ENCODE results near the gene LCOR.

LCOR gene

DNA sequence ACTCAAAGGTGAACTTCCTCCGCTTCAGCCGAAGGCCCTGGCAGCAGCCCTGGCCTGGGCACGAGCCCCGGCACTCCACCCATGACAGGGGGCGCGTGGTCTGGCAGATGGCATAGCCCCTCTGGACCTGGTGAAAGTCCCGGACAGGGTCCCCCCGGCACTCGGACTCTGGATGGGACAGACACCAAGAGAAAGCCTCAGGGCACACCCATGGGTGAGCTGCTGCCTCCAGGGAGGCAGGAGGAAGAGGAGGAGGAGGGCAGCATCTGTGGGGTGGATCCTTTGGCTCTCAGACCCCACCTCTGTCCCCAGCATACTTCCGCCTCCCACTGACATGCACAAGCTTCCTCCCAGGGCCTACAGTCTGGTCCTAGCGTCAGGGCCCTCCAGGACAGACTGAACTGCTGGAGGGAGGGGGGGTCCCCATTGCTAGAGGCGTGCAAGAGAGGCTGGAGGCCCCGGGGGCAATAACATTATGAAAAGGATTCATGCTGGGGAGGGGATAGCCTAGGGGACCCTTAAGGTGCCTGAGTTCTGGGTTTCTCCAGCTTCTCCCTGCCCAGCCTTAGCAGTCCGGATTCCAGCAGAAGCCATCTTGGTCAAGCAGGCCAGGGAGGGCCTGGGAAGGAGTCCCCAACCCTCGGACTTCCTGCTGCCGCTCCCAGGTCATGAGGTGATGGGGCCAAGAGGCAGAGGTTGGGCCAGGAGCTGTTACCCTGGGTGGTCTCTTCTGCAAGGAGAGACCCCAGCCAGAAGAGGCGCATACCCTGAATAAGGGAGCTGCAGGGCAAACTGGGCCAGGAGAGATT lies 169.3 kb downstream of the LCOR start:
- Mint-ChIP-seq H3K36me3 (peaks cover 6% of the 10 kb centered on the region in 2 donors), H3K4me1 (no peaks in the 10 kb centered on the region), H3K27ac (no peak overlapping the region), H3K27me3 (peaks cover 0 to 1% of the 10 kb centered on the region in 2 donors), H3K9me3 (peaks cover 4 to 6% of the 10 kb centered on the region in 2 donors), H3K4me3 (no peak overlapping the region)
- no peak for DNase-seq
- ATAC-seq (replicated peaks), result no peak

DNA sequence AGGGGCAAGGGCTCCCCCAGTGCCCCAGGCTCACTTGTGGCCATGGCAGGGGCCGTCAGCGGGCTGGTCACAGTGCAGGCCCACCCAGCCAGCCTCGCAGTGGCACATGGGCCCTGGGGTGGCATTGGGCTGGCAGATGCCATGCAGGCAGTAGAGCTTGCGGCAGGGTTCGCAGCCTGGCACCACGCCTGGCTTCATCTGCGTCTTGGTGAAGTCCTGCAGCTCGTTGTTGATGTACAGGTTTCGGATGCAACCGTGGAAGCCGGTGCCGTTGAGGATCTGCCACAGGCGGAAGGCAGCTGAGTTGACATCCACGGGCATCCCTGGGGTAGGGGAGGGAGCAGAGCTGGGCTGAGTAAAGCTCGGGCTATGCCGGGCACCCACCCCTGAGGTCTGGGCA lies 170.6 kb downstream of the LCOR start:
- DNase-seq, result no peak
- Mint-ChIP-seq H3K4me3 (no peak overlapping the region), H3K27ac (no peak overlapping the region), H3K9me3 (peaks cover 14 to 18% of the 10 kb centered on the region in 2 donors), H3K4me1 (no peaks in the 10 kb centered on the region), H3K36me3 (peaks cover 15 to 18% of the 10 kb centered on the region in 2 donors), H3K27me3 (peaks cover 0 to 6% of the 10 kb centered on the region in 2 donors)
- ATAC-seq (replicated peaks), result no peak

DNA sequence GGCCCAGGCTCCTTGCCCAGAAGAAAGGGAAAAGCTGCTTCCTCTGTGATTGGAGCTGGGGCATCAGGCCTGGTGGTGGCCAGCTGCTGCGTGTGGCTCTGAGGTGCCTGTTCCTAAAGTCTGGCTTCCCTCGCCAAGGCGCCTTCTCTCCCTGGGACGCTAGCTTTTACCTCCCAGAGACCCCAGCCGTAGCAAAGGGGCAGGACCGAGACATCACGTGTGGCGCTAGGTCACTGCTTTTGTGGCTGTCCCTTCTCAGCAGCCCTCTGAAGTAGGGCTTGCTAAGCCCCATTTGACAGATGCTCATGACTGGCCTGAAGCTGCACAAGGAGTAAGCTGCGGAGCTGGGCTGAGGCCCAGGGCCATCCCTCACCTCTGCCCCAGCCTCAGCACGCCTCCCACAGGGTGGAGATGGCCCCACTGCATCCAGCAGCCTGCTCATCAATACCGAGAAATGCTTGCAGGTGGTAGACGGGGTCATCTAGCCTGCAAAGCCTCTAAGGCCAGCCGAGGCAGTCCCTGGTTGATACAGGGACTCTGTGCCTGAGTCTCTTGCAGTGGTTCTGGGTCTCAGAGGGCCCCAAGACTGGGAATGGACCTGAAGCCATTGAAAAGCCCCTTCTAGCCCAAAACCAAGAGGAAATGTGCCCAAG lies 171.2 kb downstream of the LCOR start:
- ATAC-seq (replicated peaks) (no peak), DNase-seq (no peak)
- Mint-ChIP-seq H3K4me3 (no peak overlapping the region), H3K27ac (no peak overlapping the region), H3K4me1 (no peaks in the 10 kb centered on the region), H3K36me3 (peaks cover 15 to 21% of the 10 kb centered on the region in 2 donors), H3K27me3 (peaks cover 0 to 6% of the 10 kb centered on the region in 2 donors), H3K9me3 (peaks cover 17 to 20% of the 10 kb centered on the region in 2 donors)

DNA sequence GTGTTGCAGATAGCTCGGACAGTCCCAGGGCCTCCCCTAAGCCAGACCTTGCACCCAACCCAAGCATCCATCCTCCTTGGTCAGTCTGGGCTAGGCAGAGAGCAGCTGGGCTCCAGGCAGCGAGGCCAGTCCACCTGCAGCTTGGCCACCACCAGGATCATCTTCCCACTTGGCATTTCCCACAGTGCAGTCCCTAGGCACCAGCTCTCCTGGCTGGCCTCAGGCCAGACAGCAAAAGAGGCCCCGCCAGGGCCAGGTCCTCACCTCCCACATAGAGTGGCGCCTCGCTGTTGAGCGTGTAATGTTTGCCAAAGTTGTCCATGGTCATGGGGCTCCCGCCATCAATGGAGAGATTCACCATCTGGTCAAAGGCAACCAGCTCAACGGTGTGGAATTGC lies 171.7 kb downstream of the LCOR start:
- H3K9me3 Mint-ChIP-seq, result peaks cover 17 to 20% of the 10 kb centered on the region in 2 donors
- no peaks in the 10 kb centered on the region for H3K4me1 Mint-ChIP-seq
- DNase-seq (no peak), ATAC-seq (replicated peaks) (no peak)
- no peak overlapping the region for H3K27ac Mint-ChIP-seq
- H3K27me3 Mint-ChIP-seq, result peaks cover 0 to 6% of the 10 kb centered on the region in 2 donors
- peaks cover 15 to 21% of the 10 kb centered on the region in 2 donors for H3K36me3 Mint-ChIP-seq
- no peak overlapping the region for H3K4me3 Mint-ChIP-seq

DNA sequence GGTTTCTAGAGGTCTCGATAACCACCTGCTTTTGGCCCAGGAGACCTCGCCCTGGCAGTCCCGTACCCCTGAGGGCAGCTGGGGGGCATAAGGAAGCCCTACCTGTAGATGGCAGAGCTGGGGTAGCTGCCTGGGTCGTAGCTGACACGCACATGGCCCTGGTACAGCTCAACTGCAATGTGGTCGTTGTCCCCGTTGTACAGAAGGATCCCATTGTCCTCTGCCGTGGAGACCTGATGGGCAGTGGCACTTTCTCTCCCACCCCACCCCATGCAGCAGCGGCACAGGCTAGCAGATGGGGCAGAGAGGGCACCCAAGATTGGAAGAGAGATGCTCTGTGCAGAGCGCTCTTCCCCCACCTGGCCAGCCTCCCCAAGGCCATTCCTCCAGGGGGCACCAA lies 172.5 kb downstream of the LCOR start:
- peaks cover 15 to 21% of the 10 kb centered on the region in 2 donors for H3K36me3 Mint-ChIP-seq
- peaks cover 0 to 6% of the 10 kb centered on the region in 2 donors for H3K27me3 Mint-ChIP-seq
- ATAC-seq (replicated peaks), result no peak
- peaks cover 17 to 20% of the 10 kb centered on the region in 2 donors for H3K9me3 Mint-ChIP-seq
- no peak for DNase-seq
- no peak overlapping the region for H3K4me3 Mint-ChIP-seq
- H3K4me1 Mint-ChIP-seq, result no peaks in the 10 kb centered on the region
- H3K27ac Mint-ChIP-seq, result no peak overlapping the region

DNA sequence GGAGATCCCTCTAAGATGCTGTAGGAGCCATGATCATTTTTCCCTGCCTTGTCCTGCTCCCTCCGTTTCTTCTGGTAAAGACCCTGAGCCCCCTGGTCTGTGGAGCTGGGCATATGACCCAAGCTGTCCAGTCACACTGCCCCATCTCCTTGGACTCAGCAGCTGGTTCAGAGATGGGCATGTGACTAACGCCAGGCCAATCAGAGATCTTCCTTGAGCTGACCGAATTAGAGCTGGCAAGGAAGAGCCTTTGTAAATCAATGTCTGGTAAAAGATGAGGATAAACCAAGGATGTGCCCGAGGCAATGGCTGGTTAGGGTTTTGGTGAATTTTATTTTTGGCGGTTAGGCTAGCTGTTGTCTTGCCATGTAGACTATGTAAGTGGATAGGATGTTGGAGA lies 173.3 kb downstream of the LCOR start:
- Mint-ChIP-seq H3K27me3 (peaks cover 0 to 6% of the 10 kb centered on the region in 2 donors), H3K4me1 (peaks cover 3 to 5% of the 10 kb centered on the region in 2 donors), H3K4me3 (no peak overlapping the region), H3K27ac (no peak overlapping the region), H3K9me3 (peaks cover 17 to 20% of the 10 kb centered on the region in 2 donors), H3K36me3 (peaks cover 17 to 21% of the 10 kb centered on the region in 2 donors)
- ATAC-seq (replicated peaks) (no peak), DNase-seq (no peak)

DNA sequence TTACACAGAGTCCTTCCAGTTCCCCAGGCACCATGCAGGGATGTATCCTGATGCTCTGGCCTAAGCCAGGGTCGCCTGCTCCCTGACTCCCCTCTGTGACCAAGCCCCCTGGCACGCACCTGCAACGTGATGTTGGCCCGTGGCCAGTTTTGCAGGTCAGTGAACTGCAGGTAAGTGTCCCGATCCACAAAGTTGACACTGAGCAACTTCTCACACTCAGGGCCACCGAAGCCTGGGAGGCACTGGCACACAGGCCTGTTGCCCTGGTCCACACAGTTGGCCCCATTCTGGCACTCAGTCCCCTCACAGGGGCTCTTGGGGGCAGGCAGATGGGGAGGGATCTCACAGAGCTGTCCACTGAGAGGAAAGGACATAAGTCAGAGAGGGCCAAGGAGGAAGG lies 174.3 kb downstream of the LCOR start:
- Mint-ChIP-seq H3K4me3 (no peak overlapping the region), H3K4me1 (peaks cover 3 to 7% of the 10 kb centered on the region in 2 donors), H3K36me3 (peaks cover 17 to 21% of the 10 kb centered on the region in 2 donors), H3K9me3 (peaks cover 17 to 20% of the 10 kb centered on the region in 2 donors), H3K27ac (no peak overlapping the region), H3K27me3 (peaks cover 0 to 6% of the 10 kb centered on the region in 2 donors)
- DNase-seq, result no peak
- ATAC-seq (replicated peaks), result no peak

DNA sequence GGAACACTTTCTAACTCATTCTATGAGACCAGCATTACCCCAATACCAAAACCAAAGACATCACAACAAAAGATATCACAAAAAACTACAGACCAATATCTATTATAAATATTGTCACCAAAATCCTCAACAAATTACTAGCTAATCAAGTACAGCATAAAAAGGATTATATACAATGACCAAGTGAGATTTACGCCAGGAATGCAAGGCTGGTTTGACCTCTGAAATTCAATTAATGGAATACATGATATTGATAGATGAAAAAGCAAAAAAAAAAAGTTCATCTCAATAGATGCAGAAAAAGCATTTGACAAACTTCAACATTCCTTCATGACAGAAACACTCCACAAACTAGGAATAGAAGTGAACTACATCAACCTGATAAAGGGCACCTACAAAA lies 175.3 kb downstream of the LCOR start:
- H3K4me1 Mint-ChIP-seq, result peaks cover 3 to 7% of the 10 kb centered on the region in 2 donors
- H3K9me3 Mint-ChIP-seq, result peaks cover 17 to 20% of the 10 kb centered on the region in 2 donors
- DNase-seq (no peak), ATAC-seq (replicated peaks) (no peak)
- no peak overlapping the region for H3K4me3 Mint-ChIP-seq
- peaks cover 0 to 6% of the 10 kb centered on the region in 2 donors for H3K27me3 Mint-ChIP-seq
- H3K27ac Mint-ChIP-seq, result no peak overlapping the region
- H3K36me3 Mint-ChIP-seq, result peaks cover 17 to 21% of the 10 kb centered on the region in 2 donors

DNA sequence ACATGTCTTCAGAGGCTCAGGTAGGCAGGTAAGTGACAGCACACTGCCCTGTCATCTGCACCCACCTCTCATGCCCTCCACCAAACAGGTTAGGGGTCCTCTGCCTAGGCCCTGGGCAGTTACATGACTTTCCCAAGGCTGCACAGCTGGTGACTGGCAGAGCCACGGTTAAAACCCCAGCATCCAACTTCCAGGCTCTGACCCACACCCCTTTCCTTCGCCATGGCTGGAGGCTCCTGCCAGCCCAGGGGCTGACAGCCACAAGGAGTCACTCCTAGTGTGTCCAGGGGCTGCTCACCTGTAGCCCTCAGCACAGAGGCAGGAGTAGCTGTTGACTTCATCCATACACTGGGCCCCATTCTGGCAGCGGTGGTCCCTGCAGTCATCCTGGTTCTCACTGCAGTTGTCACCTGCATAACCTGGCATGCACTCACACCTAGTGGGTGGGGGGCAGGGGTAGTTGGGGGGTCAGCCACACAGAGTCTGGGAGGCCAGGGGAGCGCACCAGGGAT lies 178.7 kb downstream of the LCOR start:
- Mint-ChIP-seq H3K4me1 (peaks cover 3 to 7% of the 10 kb centered on the region in 2 donors), H3K27ac (no peak overlapping the region), H3K4me3 (no peak overlapping the region), H3K36me3 (peaks cover 15 to 17% of the 10 kb centered on the region in 2 donors), H3K9me3 (peaks cover 14 to 16% of the 10 kb centered on the region in 2 donors), H3K27me3 (peaks cover 0 to 6% of the 10 kb centered on the region in 2 donors)
- DNase-seq, result no peak
- no peak for ATAC-seq (replicated peaks)

DNA sequence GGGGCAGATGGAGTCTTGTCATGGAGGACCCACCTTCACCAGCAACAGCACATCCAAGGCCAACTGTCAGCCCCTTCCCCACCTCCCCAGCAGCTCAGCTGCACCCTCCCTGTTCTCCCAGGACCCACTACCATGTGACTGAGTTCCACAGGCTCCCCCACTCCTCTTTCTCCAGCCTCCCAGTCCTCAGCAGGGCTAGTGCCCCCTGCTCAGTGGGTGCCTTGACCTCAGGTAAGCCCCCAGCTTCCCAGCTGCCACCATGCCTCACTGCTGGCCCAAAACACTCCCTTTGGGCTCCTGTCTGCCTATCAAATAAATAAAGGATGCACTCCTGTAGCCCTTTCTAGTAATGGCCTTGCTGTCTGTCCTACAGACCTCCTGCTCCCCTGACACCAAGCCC lies 179.3 kb downstream of the LCOR start:
- Mint-ChIP-seq H3K4me1 (peaks cover 3 to 7% of the 10 kb centered on the region in 2 donors), H3K27me3 (peaks cover 0 to 4% of the 10 kb centered on the region in 2 donors), H3K36me3 (peaks cover 13 to 15% of the 10 kb centered on the region in 2 donors), H3K9me3 (peaks cover 13 to 14% of the 10 kb centered on the region in 2 donors), H3K4me3 (no peak overlapping the region), H3K27ac (no peak overlapping the region)
- ATAC-seq (replicated peaks) (no peak), DNase-seq (no peak)

DNA sequence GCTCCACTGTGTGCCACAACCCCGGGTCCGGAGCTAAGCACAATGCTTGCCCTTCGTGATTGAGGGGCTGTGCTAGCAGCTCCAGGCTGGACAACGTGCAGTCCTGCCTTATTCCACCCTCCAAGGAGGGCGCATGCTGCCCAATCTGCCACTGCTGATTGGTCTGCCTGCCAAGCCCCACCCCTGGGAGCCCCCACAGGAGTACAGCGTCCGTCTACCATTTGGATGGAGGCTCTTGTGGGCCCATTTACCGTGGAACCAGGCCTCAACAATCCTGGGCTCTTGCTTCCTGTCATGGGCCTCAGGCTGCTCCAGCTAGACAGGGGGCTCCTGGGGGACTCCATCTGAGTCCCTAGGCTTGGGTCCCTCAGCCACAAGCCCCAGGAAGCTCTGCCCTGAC lies 180.4 kb downstream of the LCOR start:
- Mint-ChIP-seq H3K4me3 (no peak overlapping the region), H3K9me3 (peaks cover 4 to 5% of the 10 kb centered on the region in 2 donors), H3K36me3 (peaks cover 4 to 6% of the 10 kb centered on the region in 2 donors), H3K4me1 (peaks cover 12 to 17% of the 10 kb centered on the region in 2 donors), H3K27ac (no peak overlapping the region), H3K27me3 (no peaks in the 10 kb centered on the region)
- DNase-seq (no peak), ATAC-seq (replicated peaks) (no peak)

DNA sequence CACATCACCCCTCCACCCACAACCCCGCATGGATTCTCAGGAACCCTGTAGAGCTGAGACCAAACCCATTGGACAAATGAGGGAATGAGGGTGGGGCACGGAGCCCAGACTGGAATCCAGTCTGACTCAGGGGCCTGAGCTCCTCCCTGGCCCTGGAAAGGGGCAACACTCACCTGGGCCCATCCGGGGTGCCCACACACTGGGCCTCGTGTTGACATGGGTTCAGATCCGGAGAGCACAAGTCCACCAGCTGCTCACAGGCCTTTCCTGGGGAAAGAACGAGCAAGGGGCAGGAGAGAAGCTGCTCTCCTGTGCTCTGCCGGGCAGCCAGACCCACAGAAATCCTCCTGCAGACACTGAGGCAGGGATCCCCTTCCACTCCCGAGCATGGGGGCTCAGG lies 181.5 kb downstream of the LCOR start:
- DNase-seq (no peak), ATAC-seq (replicated peaks) (no peak)
- no peaks in the 10 kb centered on the region for H3K9me3 Mint-ChIP-seq
- H3K36me3 Mint-ChIP-seq, result peaks cover 0 to 2% of the 10 kb centered on the region in 2 donors
- H3K4me3 Mint-ChIP-seq, result no peak overlapping the region
- peaks cover 14 to 19% of the 10 kb centered on the region in 2 donors for H3K4me1 Mint-ChIP-seq
- H3K27ac Mint-ChIP-seq, result no peak overlapping the region
- no peaks in the 10 kb centered on the region for H3K27me3 Mint-ChIP-seq

DNA sequence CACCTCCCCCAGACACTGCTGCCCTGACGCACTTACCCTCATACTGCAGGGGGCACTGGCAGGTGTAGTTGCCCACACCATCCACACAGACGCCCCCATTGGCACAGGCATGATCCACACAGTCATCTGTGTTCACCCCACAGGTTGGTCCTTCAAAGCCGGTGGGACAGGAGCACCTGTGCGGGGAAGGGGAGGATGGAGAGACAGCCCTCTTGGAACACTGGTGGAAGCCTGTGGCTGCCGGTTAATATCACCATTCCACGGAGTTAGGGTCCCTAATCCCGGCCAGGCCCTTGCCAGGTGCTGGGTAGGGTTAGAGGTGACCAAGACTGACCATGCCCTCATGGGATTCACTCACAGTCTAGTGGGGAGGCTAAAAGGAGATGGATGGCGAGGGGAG lies 181.9 kb downstream of the LCOR start:
- DNase-seq (no peak), ATAC-seq (replicated peaks) (no peak)
- Mint-ChIP-seq H3K27me3 (no peaks in the 10 kb centered on the region), H3K9me3 (no peaks in the 10 kb centered on the region), H3K4me1 (peaks cover 14 to 19% of the 10 kb centered on the region in 2 donors), H3K4me3 (no peak overlapping the region), H3K36me3 (peaks cover 0 to 2% of the 10 kb centered on the region in 2 donors), H3K27ac (no peak overlapping the region)

DNA sequence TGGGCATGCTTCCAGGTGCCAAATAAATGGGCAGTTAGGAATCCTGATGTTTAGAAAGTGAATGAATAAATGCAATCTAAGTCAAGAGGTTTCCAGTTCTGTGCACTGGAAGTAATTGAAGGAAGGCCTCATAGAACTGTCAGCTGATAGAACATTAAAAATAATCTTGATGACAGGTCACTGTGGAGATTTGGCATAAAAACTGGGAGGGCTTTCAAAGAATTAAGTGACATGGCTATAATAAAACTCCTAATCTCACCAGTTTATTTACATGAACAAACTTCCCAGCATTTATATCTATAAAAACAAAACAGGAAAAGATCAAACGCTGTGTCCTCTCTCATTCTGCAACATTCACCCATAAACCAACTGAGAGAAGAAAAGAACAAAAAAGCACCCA lies 183.1 kb downstream of the LCOR start:
- Mint-ChIP-seq H3K4me1 (peaks cover 11 to 15% of the 10 kb centered on the region in 2 donors), H3K4me3 (no peak overlapping the region), H3K27me3 (no peaks in the 10 kb centered on the region), H3K27ac (no peak overlapping the region), H3K9me3 (no peaks in the 10 kb centered on the region), H3K36me3 (no peaks in the 10 kb centered on the region)
- ATAC-seq (replicated peaks) (no peak), DNase-seq (no peak)

Measured in stimulated activated naive B cell treated with anti-CD40 and anti-IgM and Interleukin-4, amounts not matched to agents 10 μg/mL and 1 μg/mL and 100 μg/mL, for 72 hours (primary cell).